Central memory CD4-positive, alpha-beta T cell (primary cell): ENCODE measurements around the gene CYP3A7.
"Not testable (repeated sequence)": the region's sequence is repeated elsewhere in the genome, so short reads cannot be mapped to it uniquely, and the experiment has no call there.

Experiments used
- DNase-seq: peaks from one replicate; pipeline ENCODE4 v3.0.0; 2022

The CYP3A7 gene

GRCh38 chr7:99665312-99666012, 69.5 kb downstream of the CYP3A7 start:
- DNase-seq, result no peak

GRCh38 chr7:99657879-99658278, 77.1 kb downstream of the CYP3A7 start:
- DNase-seq, result not testable (repeated sequence)
